Neutrophil (primary cell): ENCODE data around the gene NTPCR.

Source experiments
- H3K27ac ChIP-seq: fragments of 200-600 bp; sonication (generic); 2 replicates; pipeline ENCODE4 v1.5.1; 2016; ENCODE audit warnings: mild to moderate bottlenecking, moderate library complexity
- H3K27me3 ChIP-seq: fragments of 200-600 bp; sonication (generic); 2 replicates; pipeline ENCODE4 v1.6.0; 2016; ENCODE audit warnings: mild to moderate bottlenecking
- H3K36me3 ChIP-seq: fragments of 200-600 bp; sonication (generic); 2 replicates; pipeline ENCODE4 v1.5.1; 2017
- H3K4me1 ChIP-seq, 2 experiments: fragments of 200-600 bp in 1 of 2; sonication (generic) in 1 of 2; 1 replicate in 1 of 2; 2 replicates in 1 of 2; pipeline versions ENCODE4 v1.5.1 to v1.6.1; 2013 to 2016; ENCODE audit warnings: low read depth in 1 of 2, low read length in 1 of 2, mild to moderate bottlenecking in 1 of 2, moderate library complexity in 1 of 2; ENCODE audit not compliant: control insufficient read depth in 1 of 2, insufficient read depth in 1 of 2
- H3K4me3 ChIP-seq, 2 experiments: fragments of 200-600 bp in 1 of 2; sonication (generic) in 1 of 2; 1 replicate in 1 of 2; 2 replicates in 1 of 2; pipeline ENCODE4 v1.5.1; 2013 to 2016; ENCODE audit warnings: low read depth in 1 of 2, low read length in 1 of 2, mild to moderate bottlenecking in 1 of 2, moderate library complexity in 1 of 2
- H3K9me3 ChIP-seq: fragments of 200-600 bp; sonication (generic); 2 replicates; pipeline ENCODE4 v1.5.1; 2016
- TF ChIP-seq, protein P1 (sequence below): fragments of 200-600 bp; sonication (generic); IDR thresholded peaks from 2 replicates; pipeline ENCODE4 v1.5.1; 2016; ENCODE audit warnings: antibody characterized with exemption

The NTPCR gene

DNA sequence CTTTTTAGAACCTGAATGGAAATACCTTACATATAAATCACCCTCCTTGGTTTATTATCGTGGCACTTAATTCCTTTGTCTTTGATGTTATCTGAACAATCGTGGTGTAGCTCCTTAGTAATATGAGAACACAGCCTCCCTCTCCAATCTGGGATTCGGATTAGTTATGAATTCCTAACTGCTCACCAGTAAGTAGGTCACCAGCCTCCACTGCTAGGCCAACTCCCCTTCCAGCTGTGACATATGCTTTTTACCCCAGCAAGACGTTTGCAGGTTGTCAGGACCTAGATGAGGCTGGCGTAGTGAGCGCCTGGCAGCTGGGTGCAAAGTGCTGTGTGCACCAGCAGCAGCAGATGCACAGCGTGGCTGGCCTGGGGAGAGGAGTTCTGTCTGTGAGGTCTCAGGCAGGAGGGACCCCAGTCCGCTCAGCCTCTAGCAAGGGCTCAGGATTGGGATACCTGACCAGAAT, 38.2 kb downstream of the NTPCR start:
- Histone ChIP-seq H3K36me3 (no peaks in the 10 kb centered on the region), H3K4me1 (no peaks in the 10 kb centered on the region), H3K27me3 (no peaks in the 10 kb centered on the region), H3K4me3 (no peak overlapping the region), H3K9me3 (no peaks in the 10 kb centered on the region), H3K27ac (no peak overlapping the region)
- TF ChIP-seq, protein P1, sequence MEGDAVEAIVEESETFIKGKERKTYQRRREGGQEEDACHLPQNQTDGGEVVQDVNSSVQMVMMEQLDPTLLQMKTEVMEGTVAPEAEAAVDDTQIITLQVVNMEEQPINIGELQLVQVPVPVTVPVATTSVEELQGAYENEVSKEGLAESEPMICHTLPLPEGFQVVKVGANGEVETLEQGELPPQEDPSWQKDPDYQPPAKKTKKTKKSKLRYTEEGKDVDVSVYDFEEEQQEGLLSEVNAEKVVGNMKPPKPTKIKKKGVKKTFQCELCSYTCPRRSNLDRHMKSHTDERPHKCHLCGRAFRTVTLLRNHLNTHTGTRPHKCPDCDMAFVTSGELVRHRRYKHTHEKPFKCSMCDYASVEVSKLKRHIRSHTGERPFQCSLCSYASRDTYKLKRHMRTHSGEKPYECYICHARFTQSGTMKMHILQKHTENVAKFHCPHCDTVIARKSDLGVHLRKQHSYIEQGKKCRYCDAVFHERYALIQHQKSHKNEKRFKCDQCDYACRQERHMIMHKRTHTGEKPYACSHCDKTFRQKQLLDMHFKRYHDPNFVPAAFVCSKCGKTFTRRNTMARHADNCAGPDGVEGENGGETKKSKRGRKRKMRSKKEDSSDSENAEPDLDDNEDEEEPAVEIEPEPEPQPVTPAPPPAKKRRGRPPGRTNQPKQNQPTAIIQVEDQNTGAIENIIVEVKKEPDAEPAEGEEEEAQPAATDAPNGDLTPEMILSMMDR: no peak

DNA sequence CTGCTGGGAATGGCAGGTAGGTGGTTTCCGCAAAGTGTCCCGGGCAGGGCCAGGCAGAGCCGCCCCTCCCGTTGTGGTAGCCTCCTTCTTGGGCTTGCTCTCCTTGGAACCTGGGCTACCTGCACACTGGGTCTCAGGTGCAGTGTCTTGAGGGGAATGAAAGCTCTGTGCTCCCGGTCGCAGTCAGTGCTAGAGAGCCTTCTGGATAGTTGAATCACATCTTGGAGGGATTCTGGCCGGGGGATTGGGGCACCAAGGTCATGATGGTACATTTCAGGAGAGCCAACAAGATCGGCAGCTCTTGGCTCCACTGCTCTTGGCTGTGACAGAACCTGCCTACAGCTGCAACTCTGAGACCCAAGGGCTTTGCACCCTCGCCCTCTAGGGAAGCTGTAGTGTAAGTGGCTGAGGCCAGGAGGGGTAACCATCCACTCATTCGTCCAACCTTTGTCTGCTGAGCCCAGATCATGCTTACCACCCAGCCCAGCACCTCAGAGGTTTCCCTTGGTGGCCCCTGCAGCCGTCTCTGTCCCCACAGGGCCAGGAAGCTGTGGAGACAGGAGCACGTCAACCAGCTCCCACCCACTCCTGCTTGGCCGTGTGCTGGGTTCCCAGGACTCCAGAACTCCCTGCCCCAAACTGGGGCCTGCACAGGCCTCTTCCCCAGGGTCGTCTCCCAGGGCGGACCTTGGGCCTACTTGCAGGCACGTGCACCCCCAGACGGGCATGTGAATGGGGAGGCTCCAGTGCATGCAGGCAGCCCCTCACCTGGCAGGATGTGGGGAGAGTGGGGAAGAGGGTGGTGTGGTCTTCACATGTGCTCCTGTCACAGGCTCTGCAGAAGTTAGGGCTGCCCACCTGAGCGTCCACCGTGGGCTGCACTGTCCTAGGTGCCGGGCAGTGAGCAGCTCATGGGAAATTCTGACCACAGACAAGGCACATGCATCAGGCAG, 40.0 kb downstream of the NTPCR start:
- Histone ChIP-seq H3K4me3 (no peak overlapping the region), H3K9me3 (no peaks in the 10 kb centered on the region), H3K27ac (no peak overlapping the region), H3K36me3 (no peaks in the 10 kb centered on the region), H3K4me1 (no peaks in the 10 kb centered on the region), H3K27me3 (no peaks in the 10 kb centered on the region)
- TF ChIP-seq, protein P1: no peak

DNA sequence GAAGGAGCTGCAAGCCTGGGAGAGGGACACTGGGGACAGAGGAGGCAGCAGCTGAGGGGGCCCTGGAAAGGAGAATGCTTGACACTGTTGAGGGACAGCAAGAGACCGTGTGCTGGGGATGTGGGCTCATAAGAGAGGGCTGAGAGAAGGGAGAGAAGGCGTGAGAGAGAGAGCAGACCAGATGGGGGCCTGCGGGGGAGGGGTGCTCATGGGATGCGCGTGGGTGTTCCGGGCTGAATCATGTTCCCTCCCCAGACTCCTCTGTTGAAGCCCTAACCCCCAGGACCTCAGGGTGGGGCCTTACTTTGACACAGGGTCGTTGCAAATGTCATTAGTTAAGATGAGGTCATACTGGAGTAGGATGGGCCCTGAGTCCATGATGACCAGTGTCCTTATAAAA, 40.8 kb downstream of the NTPCR start:
- H3K27me3 ChIP-seq: no peaks in the 10 kb centered on the region
- TF ChIP-seq, protein P1: no peak
- H3K4me3 ChIP-seq: no peak overlapping the region
- H3K36me3 ChIP-seq: no peaks in the 10 kb centered on the region
- H3K9me3 ChIP-seq: no peaks in the 10 kb centered on the region
- H3K27ac ChIP-seq: no peak overlapping the region
- no peaks in the 10 kb centered on the region for H3K4me1 ChIP-seq

DNA sequence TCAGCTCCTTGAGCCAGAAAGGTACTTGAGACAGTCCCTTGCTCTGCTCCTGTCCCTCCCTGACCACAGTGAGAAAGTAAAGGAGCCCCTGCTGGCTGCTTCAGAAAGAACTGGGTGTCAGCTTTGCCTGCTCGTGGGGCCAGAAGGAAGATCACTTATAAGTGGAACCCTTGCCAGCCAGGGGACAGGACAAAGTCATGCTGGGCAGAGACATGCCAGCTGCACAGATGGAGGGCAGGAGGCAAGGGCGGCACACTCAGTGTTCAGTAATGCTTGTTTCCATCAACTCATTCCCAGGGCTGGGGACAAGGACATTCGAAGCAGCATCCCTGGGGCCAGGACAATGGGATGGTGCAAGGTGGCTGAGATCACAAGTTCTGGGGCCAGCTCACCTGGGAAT, 41.8 kb downstream of the NTPCR start:
- Histone ChIP-seq H3K4me3 (no peak overlapping the region), H3K9me3 (no peaks in the 10 kb centered on the region), H3K4me1 (no peaks in the 10 kb centered on the region), H3K36me3 (no peaks in the 10 kb centered on the region), H3K27me3 (no peaks in the 10 kb centered on the region), H3K27ac (no peak overlapping the region)
- TF ChIP-seq, protein P1: no peak

DNA sequence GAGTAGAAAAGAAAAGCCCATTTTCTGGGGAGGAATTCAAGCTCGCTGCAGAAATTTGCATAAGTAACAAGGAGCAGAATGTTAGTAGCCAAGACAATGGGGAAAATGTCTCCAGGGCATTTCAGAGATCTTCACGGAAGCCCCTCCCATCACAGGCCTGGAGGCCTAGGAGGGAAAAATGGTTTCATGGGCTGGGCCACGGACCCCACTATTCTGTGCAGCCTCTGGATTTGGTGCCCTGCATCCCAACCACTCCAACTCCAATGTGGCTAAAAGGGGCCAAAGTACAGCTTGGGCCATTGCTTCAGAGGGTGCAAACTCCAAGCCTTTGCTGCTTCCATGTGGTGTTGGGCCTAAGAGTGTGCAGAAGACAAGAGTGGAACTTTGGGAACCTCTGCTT, 43.1 kb downstream of the NTPCR start:
- Histone ChIP-seq H3K36me3 (no peaks in the 10 kb centered on the region), H3K27me3 (no peaks in the 10 kb centered on the region), H3K4me3 (no peak overlapping the region), H3K4me1 (no peaks in the 10 kb centered on the region), H3K9me3 (no peaks in the 10 kb centered on the region), H3K27ac (no peak overlapping the region)
- TF ChIP-seq, protein P1: no peak
